ENCODE results near the gene AP1S1.

- TF ChIP-seq CTCF (IDR thresholded peaks at IDR 0.05) (no peak), POLR2AphosphoS5 (IDR thresholded peaks at IDR 0.05) (no peak), EP300 (IDR thresholded peaks at IDR 0.05) (no peak)
Measured at GRCh38 chr7:101104799-101105198, 49.5 kb upstream of the AP1S1 start.

All from suprapubic skin (tissue), 4 donors.